HL-60 (cell line): ENCODE data around the gene ANKRD23.

Experiments used
- DNase-seq, 2 experiments: peaks; one replicate each; pipeline ENCODE4 v3.0.0-alpha.2; 2010 to 2020; ENCODE audit warnings: low read depth in 1 of 2, low spot score in 1 of 2
- H3K27ac ChIP-seq: fragments of 250-450 bp; sonication (Bioruptor Pico); replicated peaks from 2 replicates; pipeline ENCODE4 v1.5.1; 2020; ENCODE audit warnings: mild to moderate bottlenecking, moderate library complexity
- H3K27me3 ChIP-seq: fragments of 250-450 bp; sonication (Bioruptor Pico); 2 replicates; pipeline ENCODE4 v1.5.1; 2021; ENCODE audit warnings: mild to moderate bottlenecking, moderate library complexity; ENCODE audit not compliant: insufficient read depth, poor library complexity, severe bottlenecking
- H3K4me3 ChIP-seq: replicated peaks from 2 replicates; pipeline ENCODE4 v1.5.1; 2011; ENCODE audit warnings: mild to moderate bottlenecking, control low read depth, low read length; ENCODE audit not compliant: insufficient read depth
- CTCF ChIP-seq: IDR thresholded peaks from one replicate; pipeline ENCODE4 v1.5.1; 2011; ENCODE audit warnings: low read length, control low read depth, inconsistent platforms; ENCODE audit not compliant: insufficient read depth
- GABPA ChIP-seq: IDR thresholded peaks from 2 replicates; pipeline ENCODE4 v1.6.1; 2012; ENCODE audit warnings: low read depth
- POLR2AphosphoS5 ChIP-seq: IDR thresholded peaks from 2 replicates; pipeline ENCODE4 v1.6.1; 2012; ENCODE audit warnings: low read depth
- SPI1 ChIP-seq: IDR thresholded peaks from 2 replicates; pipeline ENCODE4 v1.6.1; 2012; ENCODE audit warnings: low read depth, mild to moderate bottlenecking, borderline replicate concordance
- TF ChIP-seq, protein P1 (sequence below): IDR thresholded peaks from 2 replicates; pipeline ENCODE4 v1.6.1; 2012; ENCODE audit warnings: low read depth; ENCODE audit not compliant: insufficient replicate concordance

Gene ANKRD23

DNA sequence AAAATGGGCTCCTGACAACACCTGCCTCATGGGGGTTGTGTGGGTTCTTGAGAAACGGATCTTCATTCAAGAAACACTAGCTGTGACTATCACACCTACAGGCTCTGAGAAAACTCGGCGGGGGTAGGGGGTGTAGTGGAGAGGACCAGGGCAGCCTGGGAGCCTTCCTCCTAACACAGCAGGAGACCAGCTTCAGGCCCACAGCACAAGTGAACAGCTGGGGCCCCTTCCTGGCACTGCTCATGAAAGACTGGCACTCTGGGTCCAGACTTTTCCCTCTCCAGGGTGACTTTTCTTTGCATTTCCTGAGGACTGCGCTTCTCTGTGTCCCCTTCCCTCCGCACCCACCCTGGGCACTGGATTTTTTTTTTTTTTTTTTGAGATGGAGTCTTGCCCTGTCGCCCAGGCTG is 33.2 kb upstream of the ANKRD23 start:
- no peak for TF ChIP-seq GABPA
- TF ChIP-seq CTCF: no peak
- TF ChIP-seq, protein P1, sequence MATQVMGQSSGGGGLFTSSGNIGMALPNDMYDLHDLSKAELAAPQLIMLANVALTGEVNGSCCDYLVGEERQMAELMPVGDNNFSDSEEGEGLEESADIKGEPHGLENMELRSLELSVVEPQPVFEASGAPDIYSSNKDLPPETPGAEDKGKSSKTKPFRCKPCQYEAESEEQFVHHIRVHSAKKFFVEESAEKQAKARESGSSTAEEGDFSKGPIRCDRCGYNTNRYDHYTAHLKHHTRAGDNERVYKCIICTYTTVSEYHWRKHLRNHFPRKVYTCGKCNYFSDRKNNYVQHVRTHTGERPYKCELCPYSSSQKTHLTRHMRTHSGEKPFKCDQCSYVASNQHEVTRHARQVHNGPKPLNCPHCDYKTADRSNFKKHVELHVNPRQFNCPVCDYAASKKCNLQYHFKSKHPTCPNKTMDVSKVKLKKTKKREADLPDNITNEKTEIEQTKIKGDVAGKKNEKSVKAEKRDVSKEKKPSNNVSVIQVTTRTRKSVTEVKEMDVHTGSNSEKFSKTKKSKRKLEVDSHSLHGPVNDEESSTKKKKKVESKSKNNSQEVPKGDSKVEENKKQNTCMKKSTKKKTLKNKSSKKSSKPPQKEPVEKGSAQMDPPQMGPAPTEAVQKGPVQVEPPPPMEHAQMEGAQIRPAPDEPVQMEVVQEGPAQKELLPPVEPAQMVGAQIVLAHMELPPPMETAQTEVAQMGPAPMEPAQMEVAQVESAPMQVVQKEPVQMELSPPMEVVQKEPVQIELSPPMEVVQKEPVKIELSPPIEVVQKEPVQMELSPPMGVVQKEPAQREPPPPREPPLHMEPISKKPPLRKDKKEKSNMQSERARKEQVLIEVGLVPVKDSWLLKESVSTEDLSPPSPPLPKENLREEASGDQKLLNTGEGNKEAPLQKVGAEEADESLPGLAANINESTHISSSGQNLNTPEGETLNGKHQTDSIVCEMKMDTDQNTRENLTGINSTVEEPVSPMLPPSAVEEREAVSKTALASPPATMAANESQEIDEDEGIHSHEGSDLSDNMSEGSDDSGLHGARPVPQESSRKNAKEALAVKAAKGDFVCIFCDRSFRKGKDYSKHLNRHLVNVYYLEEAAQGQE: no peak
- no peak for TF ChIP-seq POLR2AphosphoS5

GRCh38 chr2:96876269-96877041 is 32.6 kb upstream of the ANKRD23 start:
- no peak for DNase-seq
- no peak overlapping the region for H3K27ac ChIP-seq

More for the DNA sequence above, 33.2 kb upstream of the ANKRD23 start:
- no peak overlapping the region for H3K27ac ChIP-seq
- H3K4me3 ChIP-seq: no peak overlapping the region
- DNase-seq: no peak
- peaks cover 9% of the 10 kb centered on the region for H3K27me3 ChIP-seq

GRCh38 chr2:96875498-96876268 is 31.9 kb upstream of the ANKRD23 start:
- H3K27ac ChIP-seq: no peak overlapping the region
- TF ChIP-seq SPI1 (no peak), GABPA (no peak), CTCF (no peak), POLR2AphosphoS5 (no peak)
- TF ChIP-seq, protein P1: no peak
- DNase-seq: no peak
- H3K4me3 ChIP-seq: no peak overlapping the region
- H3K27me3 ChIP-seq: peaks cover 19% of the 10 kb centered on the region

More at GRCh38 chr2:96876269-96877041, 32.6 kb upstream of the ANKRD23 start:
- Histone ChIP-seq H3K4me3 (no peak overlapping the region), H3K27me3 (peaks cover 11% of the 10 kb centered on the region)
- TF ChIP-seq, protein P1: no peak
- no peak for TF ChIP-seq SPI1
- no peak for TF ChIP-seq CTCF
- TF ChIP-seq GABPA: no peak
- TF ChIP-seq POLR2AphosphoS5: no peak
